ENCODE measurements around the gene TMEM131L. TPM values are rescaled to one million over a fixed set of nuclear protein-coding genes. Genes with fewer than 3 reads are reported as not detected.
A peak's percentile ranks its signal among the peaks of the same experiment; 100 is the strongest.
"Not testable (repeated sequence)": the region's sequence is repeated elsewhere in the genome, so short reads cannot be mapped to it uniquely, and the experiment has no call there.

Gene TMEM131L
- total and polyA plus RNA-seq, 5 donors = 4.6 to 13.3 (median 10.0) TPM

GRCh38 chr4:153591441-153591840, 125.3 kb downstream of the TMEM131L start:
- Histone ChIP-seq H3K4me3 (ENCODE audit: low read length) (no peak overlapping the region), H3K27me3 (ENCODE audit: control insufficient read depth, insufficient read depth) (no peaks in the 10 kb centered on the region), H3K4me1 (ENCODE audit: control insufficient read depth, insufficient read depth, low read length) (no peaks in the 10 kb centered on the region), H3K27ac (ENCODE audit: low read length) (no peak overlapping the region), H3K9me3 (ENCODE audit: control insufficient read depth, low read length) (no peaks in the 10 kb centered on the region)
- WGBS = 81% methylated on average over 8 of the region's 8 CpGs
- no peak for ATAC-seq
- intact Hi-C loops (cut with DNase I) = no loop called here
- DNase-seq = no peak

GRCh38 chr4:153592064-153592463, 125.9 kb downstream of the TMEM131L start:
- DNase-seq (no peak), ATAC-seq (no peak)
- Histone ChIP-seq H3K27ac (ENCODE audit: low read length) (no peak overlapping the region), H3K27me3 (ENCODE audit: control insufficient read depth, insufficient read depth) (no peaks in the 10 kb centered on the region), H3K9me3 (ENCODE audit: control insufficient read depth, low read length) (no peaks in the 10 kb centered on the region), H3K4me1 (ENCODE audit: control insufficient read depth, insufficient read depth, low read length) (no peaks in the 10 kb centered on the region), H3K4me3 (ENCODE audit: low read length) (no peak overlapping the region)
- intact Hi-C loops (cut with DNase I) = no loop called here
- 95% methylated on average over 2 of the region's 2 CpGs for WGBS

DNA sequence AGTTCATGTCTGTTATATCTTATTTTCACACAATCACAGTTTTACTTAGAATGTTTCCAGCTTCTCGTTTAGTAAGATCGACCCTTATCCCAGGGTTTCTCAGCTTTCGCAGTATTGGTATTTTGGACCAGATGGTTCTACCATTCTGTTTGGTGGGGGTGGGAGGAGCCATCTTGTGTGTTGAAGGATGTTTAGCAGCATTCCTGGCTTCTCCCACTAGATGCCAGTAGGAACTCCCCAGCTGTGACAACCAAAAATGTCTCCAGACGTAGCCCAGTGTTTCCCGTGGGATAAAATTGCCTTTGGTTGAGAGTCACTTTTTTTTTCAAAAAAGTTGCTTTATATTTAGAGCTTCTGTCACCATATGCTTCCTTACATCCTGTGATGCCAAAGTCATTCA, 127.0 kb downstream of the TMEM131L start:
- DNase-seq = no peak

GRCh38 chr4:153594210-153594609, 128.1 kb downstream of the TMEM131L start:
- intact Hi-C loops (cut with DNase I) = no loop called here
- WGBS = 21% methylated on average over 2 of the region's 2 CpGs
- no peaks in the 10 kb centered on the region for H3K27me3 ChIP-seq (ENCODE audit: control insufficient read depth, insufficient read depth)
- DNase-seq = no peak
- H3K27ac ChIP-seq (ENCODE audit: low read length) = no peak overlapping the region
- no peaks in the 10 kb centered on the region for H3K4me1 ChIP-seq (ENCODE audit: control insufficient read depth, insufficient read depth, low read length)
- no peaks in the 10 kb centered on the region for H3K9me3 ChIP-seq (ENCODE audit: control insufficient read depth, low read length)
- no peak overlapping the region for H3K4me3 ChIP-seq (ENCODE audit: low read length)
- ATAC-seq = peak in 1 of 2 donors; percentile 40

More for the DNA sequence above, 127.0 kb downstream of the TMEM131L start:
- H3K4me1 ChIP-seq (ENCODE audit: control insufficient read depth, insufficient read depth, low read length) = no peaks in the 10 kb centered on the region
- H3K27me3 ChIP-seq (ENCODE audit: control insufficient read depth, insufficient read depth) = no peaks in the 10 kb centered on the region
- H3K4me3 ChIP-seq (ENCODE audit: low read length) = no peak overlapping the region
- intact Hi-C loops (cut with DNase I) = no loop called here
- no peak for ATAC-seq
- H3K9me3 ChIP-seq (ENCODE audit: control insufficient read depth, low read length) = no peaks in the 10 kb centered on the region
- WGBS = 93% methylated on average over 5 of the region's 5 CpGs
- H3K27ac ChIP-seq (ENCODE audit: low read length) = no peak overlapping the region

- Histone ChIP-seq H3K4me1 (ENCODE audit: control insufficient read depth, insufficient read depth, low read length) (no peaks in the 10 kb centered on the region), H3K27me3 (ENCODE audit: control insufficient read depth, insufficient read depth) (no peaks in the 10 kb centered on the region), H3K4me3 (ENCODE audit: low read length) (no peak overlapping the region), H3K9me3 (ENCODE audit: control insufficient read depth, low read length) (no peaks in the 10 kb centered on the region), H3K27ac (ENCODE audit: low read length) (no peak overlapping the region)
- WGBS = 90% methylated on average over 6 of the region's 6 CpGs
- intact Hi-C loops (cut with DNase I) = no loop called here
- ATAC-seq (no peak), DNase-seq (no peak)
These were observed 129.9 kb downstream of the TMEM131L start for GRCh38 chr4:153595894-153596601.

DNA sequence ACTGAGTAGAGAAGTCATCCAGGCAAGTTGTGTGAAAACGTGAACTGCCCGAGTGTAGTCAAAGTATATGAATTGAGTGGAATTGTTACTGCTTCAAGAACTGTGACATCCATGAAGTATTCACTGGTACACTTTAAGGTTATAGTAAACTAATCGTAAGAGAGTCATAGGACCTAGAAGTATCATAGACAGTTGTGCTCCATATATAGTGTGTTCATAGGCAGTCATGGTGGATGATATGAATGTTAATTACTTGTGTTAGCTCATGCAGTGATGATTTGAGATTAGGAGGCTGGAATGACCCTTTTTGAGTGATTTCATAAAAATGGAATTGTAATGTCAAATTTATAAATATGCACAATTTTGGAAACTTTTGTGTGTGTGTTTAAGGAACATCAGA, 136.6 kb downstream of the TMEM131L start:
- intact Hi-C loops (cut with DNase I) = no loop called here
- Histone ChIP-seq H3K4me3 (ENCODE audit: low read length) (no peak overlapping the region), H3K9me3 (ENCODE audit: control insufficient read depth, low read length) (no peaks in the 10 kb centered on the region), H3K4me1 (ENCODE audit: control insufficient read depth, insufficient read depth, low read length) (no peaks in the 10 kb centered on the region), H3K27me3 (ENCODE audit: control insufficient read depth, insufficient read depth) (no peaks in the 10 kb centered on the region), H3K27ac (ENCODE audit: low read length) (no peak overlapping the region)
- no peak for DNase-seq
- 95% methylated on average over 3 of the region's 3 CpGs for WGBS
- no peak for ATAC-seq

GRCh38 chr4:153603258-153603657, 137.1 kb downstream of the TMEM131L start:
- H3K27me3 ChIP-seq (ENCODE audit: control insufficient read depth, insufficient read depth) = no peaks in the 10 kb centered on the region
- intact Hi-C loops (cut with DNase I) = no loop called here
- DNase-seq = no peak
- no peak overlapping the region for H3K27ac ChIP-seq (ENCODE audit: low read length)
- H3K9me3 ChIP-seq (ENCODE audit: control insufficient read depth, low read length) = no peaks in the 10 kb centered on the region
- no peak for ATAC-seq
- WGBS = 98% methylated on average over 2 of the region's 2 CpGs
- no peak overlapping the region for H3K4me3 ChIP-seq (ENCODE audit: low read length)
- no peaks in the 10 kb centered on the region for H3K4me1 ChIP-seq (ENCODE audit: control insufficient read depth, insufficient read depth, low read length)

- no peak for ATAC-seq
These were observed 137.7 kb downstream of the TMEM131L start for GRCh38 chr4:153603835-153604234.

DNA sequence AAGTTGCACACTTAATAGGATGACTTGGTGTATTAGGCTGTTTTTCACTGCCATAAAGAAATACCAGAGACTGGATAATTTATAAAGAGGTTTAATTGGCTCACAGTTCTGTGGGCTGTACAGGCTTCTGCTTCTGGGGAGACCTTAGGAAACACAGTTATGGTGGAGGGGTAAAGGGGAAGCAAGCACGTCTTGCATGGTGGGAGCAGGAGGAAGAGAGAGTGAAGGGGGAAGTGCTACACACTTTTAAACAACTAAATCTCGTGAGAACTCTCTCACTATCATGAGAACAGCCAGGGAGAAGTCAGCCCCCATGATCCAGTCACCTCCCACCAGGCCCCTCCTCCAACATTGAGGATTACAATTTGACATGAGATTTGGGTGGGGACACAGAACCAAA, 142.9 kb downstream of the TMEM131L start:
- H3K27me3 ChIP-seq (ENCODE audit: control insufficient read depth, insufficient read depth); H3K9me3 ChIP-seq (ENCODE audit: control insufficient read depth, low read length); H3K4me1 ChIP-seq (ENCODE audit: control insufficient read depth, insufficient read depth, low read length); H3K27ac ChIP-seq (ENCODE audit: low read length); DNase-seq; ATAC-seq; H3K4me3 ChIP-seq (ENCODE audit: low read length); intact Hi-C loops (cut with DNase I): not testable (repeated sequence)
- WGBS = 79% methylated on average over 2 of the region's 2 CpGs

More at GRCh38 chr4:153603835-153604234, 137.7 kb downstream of the TMEM131L start:
- no peak for DNase-seq
- no peaks in the 10 kb centered on the region for H3K4me1 ChIP-seq (ENCODE audit: control insufficient read depth, insufficient read depth, low read length)
- intact Hi-C loops (cut with DNase I) = no loop called here
- H3K27ac ChIP-seq (ENCODE audit: low read length) = no peak overlapping the region
- 63% methylated on average over 3 of the region's 3 CpGs for WGBS
- H3K4me3 ChIP-seq (ENCODE audit: low read length) = no peak overlapping the region
- no peaks in the 10 kb centered on the region for H3K27me3 ChIP-seq (ENCODE audit: control insufficient read depth, insufficient read depth)
- no peaks in the 10 kb centered on the region for H3K9me3 ChIP-seq (ENCODE audit: control insufficient read depth, low read length)

GRCh38 chr4:153610623-153611376, 144.6 kb downstream of the TMEM131L start:
- no peak for DNase-seq
- H3K4me1 ChIP-seq (ENCODE audit: control insufficient read depth, insufficient read depth, low read length) = no peaks in the 10 kb centered on the region
- no peak for ATAC-seq
- 72% methylated on average over 5 of the region's 5 CpGs for WGBS
- H3K9me3 ChIP-seq (ENCODE audit: control insufficient read depth, low read length) = no peaks in the 10 kb centered on the region
- intact Hi-C loops (cut with DNase I) = no loop called here
- no peaks in the 10 kb centered on the region for H3K27me3 ChIP-seq (ENCODE audit: control insufficient read depth, insufficient read depth)
- no peak overlapping the region for H3K27ac ChIP-seq (ENCODE audit: low read length)
- H3K4me3 ChIP-seq (ENCODE audit: low read length) = no peak overlapping the region

DNA sequence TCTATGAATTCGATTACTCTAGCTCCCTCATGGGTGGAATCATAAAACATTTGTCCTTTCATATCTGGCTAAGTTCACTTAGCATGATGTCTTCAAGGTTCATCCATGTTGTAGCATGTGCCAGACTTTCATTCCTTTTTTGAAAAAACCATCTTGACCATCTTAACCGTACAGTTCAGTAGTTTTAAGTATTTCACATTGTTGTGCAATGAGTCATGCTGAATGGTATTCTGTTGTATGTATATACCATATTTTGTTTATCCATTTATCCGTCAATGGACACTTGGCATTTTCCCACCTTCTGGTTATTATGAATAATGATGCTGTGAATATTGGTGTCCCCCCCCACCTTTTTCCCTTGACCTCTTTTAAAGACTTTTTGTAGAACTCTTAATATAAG, 145.5 kb downstream of the TMEM131L start:
- H3K9me3 ChIP-seq (ENCODE audit: control insufficient read depth, low read length) = no peaks in the 10 kb centered on the region
- ATAC-seq (no peak), DNase-seq (no peak)
- no peaks in the 10 kb centered on the region for H3K27me3 ChIP-seq (ENCODE audit: control insufficient read depth, insufficient read depth)
- H3K4me3 ChIP-seq (ENCODE audit: low read length) = no peak overlapping the region
- no peaks in the 10 kb centered on the region for H3K4me1 ChIP-seq (ENCODE audit: control insufficient read depth, insufficient read depth, low read length)
- no peak overlapping the region for H3K27ac ChIP-seq (ENCODE audit: low read length)
- whole genome bisulfite sequencing = 91% methylated on average over 3 of the region's 3 CpGs
- intact Hi-C loops (cut with DNase I) = no loop called here

Data from right cardiac atrium (tissue), 5 donors.